Measurements from ENCODE around the gene TRIM2.

The TRIM2 gene

GRCh38 chr4:153293742-153294057, 89.5 kb downstream of the TRIM2 start:
- H3K4me1 ChIP-seq (ENCODE audit: control insufficient read depth, low read length), result no peaks in the 10 kb centered on the region

GRCh38 chr4:153294631-153295030, 90.4 kb downstream of the TRIM2 start:
- H3K9me2 ChIP-seq (replicated peaks; ENCODE audit: control insufficient read depth, low read length), result no peaks in the 10 kb centered on the region
- no peaks in the 10 kb centered on the region for H3K36me3 ChIP-seq (ENCODE audit: control insufficient read depth, low read length)
- no peak overlapping the region for H3K4me3 ChIP-seq (ENCODE audit: low read length)
- peaks cover 6% of the 10 kb centered on the region; the same call in 1 of the 2 replicates for H3K27me3 ChIP-seq (ENCODE audit: control insufficient read depth, low read length)
- no peaks in the 10 kb centered on the region for H3F3A ChIP-seq (ENCODE audit: control insufficient read depth, insufficient read depth)
- H3K4me1 ChIP-seq (ENCODE audit: control insufficient read depth, low read length), result no peaks in the 10 kb centered on the region
- H3K9me3 ChIP-seq (ENCODE audit: control insufficient read depth, insufficient read depth, low read length), result no peaks in the 10 kb centered on the region
- no peaks in the 10 kb centered on the region for H4K20me1 ChIP-seq (ENCODE audit: control insufficient read depth, insufficient read depth, low read depth, low read length)
- no peaks in the 10 kb centered on the region for H3K79me2 ChIP-seq (ENCODE audit: control insufficient read depth, low read length)
- no peak for TF ChIP-seq EZH2phosphoT487 (IDR thresholded peaks at IDR 0.05; ENCODE audit: borderline replicate concordance, low read length)
- TF ChIP-seq CTCF (IDR thresholded peaks at IDR 0.05; ENCODE audit: low read depth, low read length, poor library complexity, severe bottlenecking), result no peak
- no peak overlapping the region for H3K27ac ChIP-seq (ENCODE audit: low read depth, low read length)
- H3K4me2 ChIP-seq (ENCODE audit: low read length), result no peak overlapping the region

More at GRCh38 chr4:153293742-153294057, 89.5 kb downstream of the TRIM2 start:
- no peak overlapping the region for H3K27ac ChIP-seq (ENCODE audit: low read depth, low read length)
- no peaks in the 10 kb centered on the region for H3K9me3 ChIP-seq (ENCODE audit: control insufficient read depth, insufficient read depth, low read length)
- H3F3A ChIP-seq (ENCODE audit: control insufficient read depth, insufficient read depth), result no peaks in the 10 kb centered on the region
- no peaks in the 10 kb centered on the region for H3K36me3 ChIP-seq (ENCODE audit: control insufficient read depth, low read length)
- H3K27me3 ChIP-seq (ENCODE audit: control insufficient read depth, low read length), result peaks cover 6% of the 10 kb centered on the region; the same call in 1 of the 2 replicates
- no peak overlapping the region for H3K4me3 ChIP-seq (ENCODE audit: low read length)
- TF ChIP-seq EZH2phosphoT487 (IDR thresholded peaks at IDR 0.05; ENCODE audit: borderline replicate concordance, low read length), result no peak
- TF ChIP-seq CTCF (IDR thresholded peaks at IDR 0.05; ENCODE audit: low read depth, low read length, poor library complexity, severe bottlenecking), result no peak
- no peaks in the 10 kb centered on the region for H4K20me1 ChIP-seq (ENCODE audit: control insufficient read depth, insufficient read depth, low read depth, low read length)
- H3K4me2 ChIP-seq (ENCODE audit: low read length), result no peak overlapping the region
- H3K9me2 ChIP-seq (replicated peaks; ENCODE audit: control insufficient read depth, low read length), result no peaks in the 10 kb centered on the region
- H3K79me2 ChIP-seq (ENCODE audit: control insufficient read depth, low read length), result no peaks in the 10 kb centered on the region

- TF ChIP-seq CTCF (IDR thresholded peaks at IDR 0.05; ENCODE audit: low read depth, low read length, poor library complexity, severe bottlenecking) (no peak), EZH2phosphoT487 (IDR thresholded peaks at IDR 0.05; ENCODE audit: borderline replicate concordance, low read length) (no peak)
- H3K9me2 ChIP-seq (replicated peaks; ENCODE audit: control insufficient read depth, low read length), result no peaks in the 10 kb centered on the region
- no peaks in the 10 kb centered on the region for H4K20me1 ChIP-seq (ENCODE audit: control insufficient read depth, insufficient read depth, low read depth, low read length)
- no peak overlapping the region for H3K4me2 ChIP-seq (ENCODE audit: low read length)
- H3K9me3 ChIP-seq (ENCODE audit: control insufficient read depth, insufficient read depth, low read length), result no peaks in the 10 kb centered on the region
- H3F3A ChIP-seq (ENCODE audit: control insufficient read depth, insufficient read depth), result no peaks in the 10 kb centered on the region
- H3K27ac ChIP-seq (ENCODE audit: low read depth, low read length), result no peak overlapping the region
- H3K27me3 ChIP-seq (ENCODE audit: control insufficient read depth, low read length), result peaks cover 6% of the 10 kb centered on the region; the same call in 1 of the 2 replicates
- H3K36me3 ChIP-seq (ENCODE audit: control insufficient read depth, low read length), result no peaks in the 10 kb centered on the region
- H3K4me3 ChIP-seq (ENCODE audit: low read length), result no peak overlapping the region
- H3K79me2 ChIP-seq (ENCODE audit: control insufficient read depth, low read length), result no peaks in the 10 kb centered on the region
- no peaks in the 10 kb centered on the region for H3K4me1 ChIP-seq (ENCODE audit: control insufficient read depth, low read length)
Observed at GRCh38 chr4:153295131-153295755, 91.0 kb downstream of the TRIM2 start.

Data from DOHH2 (cell line).